ENCODE results near the gene GBX1. TPM values are rescaled to one million over a fixed set of nuclear protein-coding genes. Genes with fewer than 3 reads are reported as not detected.

The GBX1 gene
- polyA plus RNA-seq, 1 donor from 2014 or later = not detected

GRCh38 chr7:151148319-151149259, 18.9 kb downstream of the GBX1 start:
- no peaks in the 10 kb centered on the region for H4K20me1 ChIP-seq (ENCODE audit: insufficient read depth)
- H3K27ac ChIP-seq (ENCODE audit: low read length) = no peak overlapping the region
- H3F3A ChIP-seq (ENCODE audit: insufficient read depth, low read length, poor library complexity, severe bottlenecking) = no peaks in the 10 kb centered on the region
- H3K9me2 ChIP-seq (ENCODE audit: insufficient read depth, low read length) = no peaks in the 10 kb centered on the region
- no peak overlapping the region for H3K4me2 ChIP-seq (ENCODE audit: low read length)
- no peaks in the 10 kb centered on the region for H3K79me2 ChIP-seq (replicated peaks; ENCODE audit: insufficient read depth, low read length)
- no peak overlapping the region for H3K9ac ChIP-seq (ENCODE audit: low read length)
- H3K27me3 ChIP-seq (ENCODE audit: insufficient read depth, low read depth, low read length) = peaks cover 2% of the 10 kb centered on the region
- peaks cover 3% of the 10 kb centered on the region for H3K36me3 ChIP-seq (ENCODE audit: insufficient read depth, low read length)
- H3K4me3 ChIP-seq (ENCODE audit: low read length) = no peak overlapping the region
- H2AFZ ChIP-seq (ENCODE audit: low read depth, low read length) = no peak overlapping the region
- TF ChIP-seq REST (IDR thresholded peaks at IDR 0.05; ENCODE audit: borderline replicate concordance) = no peak
- no peaks in the 10 kb centered on the region for H3K9me3 ChIP-seq (ENCODE audit: low read length)

- H3K9ac ChIP-seq (ENCODE audit: low read length) = no peak overlapping the region
- no peak overlapping the region for H3K27ac ChIP-seq (ENCODE audit: low read length)
- H2AFZ ChIP-seq (ENCODE audit: low read depth, low read length) = no peak overlapping the region
Measured at GRCh38 chr7:151146761-151147160, 20.7 kb downstream of the GBX1 start.

More at GRCh38 chr7:151146761-151147160, 20.7 kb downstream of the GBX1 start:
- no peaks in the 10 kb centered on the region for H3K79me2 ChIP-seq (replicated peaks; ENCODE audit: insufficient read depth, low read length)
- no peak overlapping the region for H3K4me2 ChIP-seq (ENCODE audit: low read length)
- H3K27me3 ChIP-seq (ENCODE audit: insufficient read depth, low read depth, low read length) = no peaks in the 10 kb centered on the region
- H3K9me3 ChIP-seq (ENCODE audit: low read length) = no peaks in the 10 kb centered on the region
- peaks cover 4% of the 10 kb centered on the region for H3K36me3 ChIP-seq (ENCODE audit: insufficient read depth, low read length)
- H4K20me1 ChIP-seq (ENCODE audit: insufficient read depth) = no peaks in the 10 kb centered on the region
- TF ChIP-seq POLR2AphosphoS5 (IDR thresholded peaks at IDR 0.05) (no peak), RAD21 (conservative IDR thresholded peaks at IDR 0.05) (no peak), MXI1 (conservative IDR thresholded peaks at IDR 0.05; ENCODE audit: poor library complexity, severe bottlenecking) (no peak), SMC3 (conservative IDR thresholded peaks at IDR 0.05; ENCODE audit: poor library complexity) (no peak), CTCF (IDR thresholded peaks at IDR 0.05; ENCODE audit: poor library complexity, severe bottlenecking) (no peak), EZH2 (IDR thresholded peaks at IDR 0.05; ENCODE audit: borderline replicate concordance, insufficient read depth, low read length, poor library complexity, severe bottlenecking) (no peak), TAF1 (IDR thresholded peaks at IDR 0.05; ENCODE audit: low read depth) (no peak), REST (IDR thresholded peaks at IDR 0.05; ENCODE audit: borderline replicate concordance) (no peak), EP300 (conservative IDR thresholded peaks at IDR 0.05; ENCODE audit: poor library complexity, severe bottlenecking) (no peak)
- no peaks in the 10 kb centered on the region for H3K9me2 ChIP-seq (ENCODE audit: insufficient read depth, low read length)
- H3K4me3 ChIP-seq (ENCODE audit: low read length) = no peak overlapping the region
- H3F3A ChIP-seq (ENCODE audit: insufficient read depth, low read length, poor library complexity, severe bottlenecking) = no peaks in the 10 kb centered on the region

Measured in neural cell (in vitro differentiated cells).